OCI-LY3 (cell line): ENCODE results near the gene P4HTM.

Source experiments
- CTCF ChIP-seq: fragments of 200-600, 300-600 bp; sonication (generic); IDR thresholded peaks from 2 replicates; pipeline ENCODE4 v1.5.1; 2014; ENCODE audit warnings: antibody characterized with exemption, low read length, low read depth
- EZH2phosphoT487 ChIP-seq: fragments of 200-600 bp; shearing (Covaris generic); IDR thresholded peaks from 2 replicates; pipeline ENCODE4 v1.6.1; 2018; ENCODE audit warnings: antibody characterized with exemption, mixed run types, low read depth

GRCh38 chr3:48983096-48983495, 6.9 kb upstream of the P4HTM start:
- TF ChIP-seq CTCF (no peak), EZH2phosphoT487 (no peak)
